ENCODE results near the gene SPSB1.

SPSB1 gene

DNA sequence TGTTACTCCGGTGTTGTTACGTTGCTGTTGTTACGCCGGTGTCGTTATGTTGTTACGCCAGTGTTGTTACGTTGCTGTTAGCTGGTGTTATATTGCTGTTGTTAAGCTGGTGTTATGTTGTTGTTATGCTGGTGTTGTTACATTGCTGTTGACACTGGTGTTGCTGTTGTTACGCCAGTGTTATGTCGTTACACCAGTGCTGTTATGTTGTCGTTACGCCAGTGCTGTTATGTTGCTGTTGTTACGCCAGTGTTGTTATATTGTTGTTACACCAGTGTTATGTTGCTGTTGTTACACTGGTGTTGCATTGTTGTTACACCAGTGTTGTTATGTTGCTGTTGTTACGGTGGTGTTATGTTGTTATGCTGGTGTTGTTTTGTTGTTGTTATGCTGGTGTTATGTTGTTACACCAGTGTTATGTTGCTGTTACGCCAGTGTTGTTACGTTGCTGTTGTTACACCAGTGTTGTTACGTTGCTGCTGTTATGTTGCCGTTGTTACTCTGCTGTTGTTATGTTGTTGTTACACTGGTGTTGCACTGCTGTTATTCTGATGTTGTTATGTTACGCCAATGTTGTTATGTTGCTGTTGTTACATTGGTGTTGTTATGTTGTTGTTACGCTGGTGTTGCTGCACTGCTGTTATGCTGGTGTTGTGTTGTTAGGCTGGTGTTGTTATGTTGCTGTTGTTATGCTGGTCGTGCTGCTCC, 32.5 kb upstream of the SPSB1 start:
- no peak for DNase-seq

DNA sequence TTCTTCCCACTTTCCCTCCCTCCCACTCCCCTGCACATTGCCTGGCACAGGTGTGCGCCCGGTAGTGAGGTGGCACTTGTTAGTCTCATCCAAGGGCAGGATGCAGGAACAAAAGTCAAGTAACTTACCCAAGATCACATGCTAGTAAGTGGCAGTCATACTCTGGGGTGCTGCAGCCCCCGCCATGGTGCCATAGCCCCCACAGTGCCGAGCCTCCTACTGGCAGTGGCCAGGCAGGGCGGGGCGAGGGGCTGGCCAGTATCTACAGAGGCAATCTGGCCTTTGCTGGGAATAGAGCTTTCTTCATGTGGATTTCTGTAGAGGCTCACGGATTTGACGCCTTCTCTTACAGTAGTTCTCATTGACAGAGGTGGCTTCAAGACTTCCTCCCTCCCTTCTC, 31.2 kb upstream of the SPSB1 start:
- DNase-seq: no peak

DNA sequence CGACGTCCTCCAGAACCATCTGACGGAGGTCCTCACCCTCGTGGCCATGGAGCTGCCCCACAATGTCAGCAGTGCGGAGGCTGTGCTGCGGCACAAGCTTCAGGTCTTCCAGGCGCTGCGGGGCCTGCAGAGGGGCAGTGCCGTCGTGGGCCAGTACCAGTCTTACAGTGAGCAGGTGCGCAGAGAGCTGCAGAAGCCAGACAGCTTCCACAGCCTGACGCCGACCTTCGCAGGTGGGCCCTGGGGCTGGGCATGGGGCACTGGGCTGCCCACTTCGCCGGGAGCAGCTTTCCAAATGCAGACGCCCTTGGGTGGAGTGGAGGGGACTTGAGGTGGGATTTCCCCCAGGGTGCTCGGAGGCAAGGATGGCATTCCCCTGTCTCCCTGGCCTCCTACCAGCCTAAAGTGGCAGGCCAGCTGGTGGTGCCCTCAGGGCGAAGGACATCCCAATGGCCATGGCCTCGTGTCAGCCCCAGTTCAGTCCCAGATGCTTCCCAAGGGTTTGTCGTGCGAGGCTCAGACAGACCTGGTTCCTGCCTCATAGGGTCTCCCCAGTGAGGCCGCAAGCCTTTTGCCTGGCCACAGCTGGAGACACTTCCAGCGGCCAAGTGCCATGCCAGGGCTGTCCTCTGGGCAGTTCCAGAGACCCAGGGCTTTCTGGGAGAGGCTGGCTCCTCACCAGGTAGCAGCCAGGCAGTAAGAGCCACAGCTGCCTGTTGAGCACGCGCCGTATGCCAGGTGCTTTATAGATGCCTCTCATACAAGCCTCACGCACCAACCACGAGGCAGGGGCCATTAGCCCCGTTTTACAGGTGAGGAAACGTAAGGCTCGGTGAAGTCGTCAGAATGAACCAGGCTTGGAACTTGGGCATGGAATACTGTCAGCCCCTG, 30.4 kb upstream of the SPSB1 start:
- DNase-seq: no peak

DNA sequence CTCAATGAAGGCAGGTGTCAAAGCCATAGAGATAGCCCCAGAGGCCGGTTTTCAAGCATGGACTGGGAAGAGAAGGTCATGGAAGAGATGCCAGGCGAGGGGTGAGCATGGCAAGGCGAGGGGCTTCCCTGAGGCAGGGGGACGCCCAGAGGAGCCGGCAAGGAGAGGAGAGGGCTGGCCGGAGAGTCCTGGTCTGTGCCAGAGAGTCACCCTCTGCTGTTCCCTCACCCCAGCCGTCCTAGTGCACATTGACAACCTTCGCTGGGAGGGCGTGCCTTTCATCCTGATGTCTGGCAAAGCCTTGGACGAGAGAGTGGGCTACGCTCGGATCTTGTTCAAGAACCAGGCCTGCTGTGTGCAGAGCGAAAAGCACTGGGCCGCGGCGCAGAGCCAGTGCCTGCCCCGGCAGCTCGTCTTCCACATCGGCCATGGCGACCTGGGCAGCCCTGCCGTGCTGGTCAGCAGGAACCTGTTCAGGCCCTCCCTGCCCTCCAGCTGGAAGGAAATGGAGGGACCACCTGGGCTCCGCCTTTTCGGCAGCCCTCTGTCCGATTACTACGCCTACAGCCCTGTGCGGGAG, 29.3 kb upstream of the SPSB1 start:
- no peak for DNase-seq

- no peak for DNase-seq
Observed at GRCh38 chr1:9263984-9264872, 28.5 kb upstream of the SPSB1 start.

GRCh38 chr1:9265037-9265436, 27.7 kb upstream of the SPSB1 start:
- no peak for DNase-seq

DNA sequence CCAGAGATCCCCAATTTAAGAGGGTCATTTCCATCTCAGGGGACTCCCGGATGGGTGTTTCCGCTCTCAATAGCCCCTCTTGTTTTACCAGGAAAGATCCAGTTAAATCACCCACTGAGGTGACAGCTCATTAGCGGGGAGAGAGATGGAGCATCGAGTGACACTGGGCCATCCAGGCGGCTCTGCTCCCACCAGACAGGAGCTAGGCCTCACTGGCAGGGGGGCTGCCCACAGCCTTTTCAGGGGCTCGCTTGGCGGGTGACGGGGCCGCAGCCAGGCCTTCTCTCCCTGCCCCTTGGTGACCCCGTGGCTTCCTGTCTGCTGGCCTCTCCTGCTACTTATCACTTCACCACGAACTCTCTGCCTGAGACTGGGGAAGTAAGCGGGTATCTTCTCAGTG, 26.7 kb upstream of the SPSB1 start:
- no peak for DNase-seq

- DNase-seq: no peak
Observed at GRCh38 chr1:9267352-9267686, 25.4 kb upstream of the SPSB1 start.

GRCh38 chr1:9267827-9268581, 24.7 kb upstream of the SPSB1 start:
- DNase-seq: no peak

GRCh38 chr1:9269078-9269501, 23.6 kb upstream of the SPSB1 start:
- DNase-seq: no peak

DNA sequence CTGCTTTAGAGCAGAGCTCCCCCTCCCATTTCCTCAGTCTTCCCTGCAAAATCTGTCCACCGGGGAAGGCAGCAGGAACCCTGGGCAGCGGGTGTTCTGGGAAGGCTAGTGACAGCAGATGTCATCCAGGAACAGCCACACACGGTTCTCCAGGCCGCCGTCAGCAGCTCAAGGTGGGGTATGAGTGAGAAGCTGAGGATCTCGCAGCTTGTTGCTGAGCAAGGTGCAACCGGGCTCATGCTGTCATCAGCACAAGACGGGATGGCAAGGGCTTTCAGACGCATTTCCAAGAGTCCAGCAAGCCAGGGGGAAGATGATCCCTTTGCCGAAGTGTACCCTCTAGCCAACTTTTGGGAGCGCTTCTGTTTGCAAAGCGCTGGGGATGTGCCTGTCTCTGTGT, 23.0 kb upstream of the SPSB1 start:
- DNase-seq: no peak

- peak; percentile 26 for DNase-seq
Observed at GRCh38 chr1:9270290-9270883, 22.3 kb upstream of the SPSB1 start.

- no peak for DNase-seq
Observed at GRCh38 chr1:9271283-9271682, 21.4 kb upstream of the SPSB1 start.

DNA sequence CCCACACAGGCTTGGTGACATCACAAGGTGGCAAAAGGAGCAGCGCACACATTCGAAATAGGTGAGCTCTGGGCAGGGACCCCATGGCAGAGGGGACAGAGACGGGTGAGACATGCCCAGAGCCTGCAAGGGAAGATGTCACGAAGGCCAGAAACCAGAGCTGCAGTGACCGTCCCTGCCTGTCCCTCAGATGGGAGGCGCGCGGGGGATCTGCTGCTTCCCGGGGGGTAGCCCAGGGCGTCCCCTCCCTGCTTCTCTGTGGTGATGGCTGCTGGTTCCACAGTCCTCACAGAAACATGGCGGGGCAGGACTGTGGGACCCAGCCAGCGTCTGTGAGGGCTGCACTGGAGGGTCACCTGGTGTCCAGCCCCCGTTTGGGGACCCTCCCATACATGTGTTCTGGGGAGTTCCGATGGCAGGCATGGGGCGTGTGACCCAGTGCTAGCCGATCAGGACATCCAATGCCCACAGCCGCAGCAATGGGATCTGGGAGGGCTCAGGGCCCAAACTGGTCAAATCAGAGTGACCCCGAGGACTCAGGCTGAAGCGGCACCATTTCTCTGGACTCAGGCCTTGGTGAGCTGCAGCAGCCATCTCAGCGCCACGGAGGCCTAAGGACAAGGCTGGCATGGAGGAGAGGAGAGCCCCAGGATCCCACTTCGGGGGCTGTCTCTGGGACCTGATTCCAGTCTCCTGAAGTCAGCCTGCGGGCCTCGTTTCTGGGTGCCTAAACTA, 20.7 kb upstream of the SPSB1 start:
- no peak for DNase-seq

- DNase-seq: no peak
Observed at GRCh38 chr1:9273177-9273576, 19.5 kb upstream of the SPSB1 start.

- DNase-seq: no peak
Observed at GRCh38 chr1:9275161-9275560, 17.5 kb upstream of the SPSB1 start.

DNA sequence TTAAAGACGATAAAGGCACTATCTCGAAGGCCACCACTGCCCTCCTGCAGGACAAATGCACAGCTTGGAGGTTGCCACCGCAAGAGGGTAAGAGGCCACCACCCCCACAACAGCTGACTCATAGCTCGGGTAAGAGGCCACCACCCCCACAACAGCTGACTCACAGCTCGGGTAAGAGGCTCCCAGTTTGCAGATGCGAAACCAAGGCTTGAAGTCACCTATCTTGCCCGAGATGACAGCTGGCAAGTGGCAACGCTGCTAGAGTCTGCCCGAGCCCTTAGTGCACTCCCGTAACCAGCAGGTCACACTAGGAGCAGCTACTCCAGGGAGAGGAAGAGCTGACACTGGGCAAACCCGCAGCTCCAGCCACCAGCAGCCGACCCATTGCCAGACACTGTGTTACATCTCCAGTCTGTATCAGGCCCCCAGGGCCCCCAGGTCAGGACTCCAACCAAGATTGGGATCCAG, 17.1 kb upstream of the SPSB1 start:
- no peak for DNase-seq

GRCh38 chr1:9278116-9278515, 14.6 kb upstream of the SPSB1 start:
- DNase-seq: no peak

GRCh38 chr1:9278585-9279153, 14.0 kb upstream of the SPSB1 start:
- DNase-seq: no peak

DNA sequence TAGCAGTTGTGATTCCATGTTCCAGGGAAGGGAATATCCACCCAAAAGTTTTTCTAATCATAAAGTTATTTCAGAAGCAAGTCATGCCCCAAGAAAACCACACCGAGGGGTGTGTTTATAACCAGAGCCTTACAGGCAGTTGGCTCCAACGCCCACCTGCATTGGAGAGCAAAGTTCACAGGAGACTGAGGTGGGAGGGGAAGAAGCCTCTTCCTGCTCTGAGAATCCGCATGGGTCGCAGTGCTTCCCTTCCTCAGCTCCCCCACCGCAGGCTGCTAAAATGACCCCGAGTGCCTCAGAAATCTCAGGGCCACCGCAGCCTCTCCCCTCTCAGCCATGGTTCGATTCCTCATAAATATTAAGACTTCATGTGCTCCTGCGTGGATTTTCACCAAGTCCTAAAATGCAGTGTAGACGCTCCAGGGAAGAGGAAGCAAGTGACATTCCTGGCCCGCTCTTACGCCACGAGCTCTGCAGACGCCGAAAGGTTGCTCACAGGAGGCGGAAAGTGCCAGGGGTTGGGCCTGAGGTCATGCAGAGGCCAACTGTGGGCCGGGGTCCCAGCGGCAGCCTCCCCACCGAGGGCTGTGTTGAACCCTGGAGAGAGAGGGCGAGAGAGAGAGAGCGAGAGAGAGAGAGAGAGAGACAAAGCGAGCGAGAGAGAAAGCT, 13.4 kb upstream of the SPSB1 start:
- no peak for DNase-seq
